Skin epidermis (tissue), 12 donors: ENCODE results near the gene PTF1A.

Source experiments
- H3K27ac ChIP-seq, 21 experiments: fragments of 200-600 bp; sonication (generic) in 11 of 21; one replicate each; pipeline ENCODE4 v1.5.0; 2020; ENCODE audit warnings: mild to moderate bottlenecking in 3 of 21, inconsistent platforms in 2 of 21, moderate library complexity in 2 of 21
- H3K4me3 ChIP-seq, 7 experiments: fragments of 200-600 bp; sonication (generic) in 2 of 7; one replicate each; pipeline ENCODE4 v1.5.0; 2020; ENCODE audit warnings: inconsistent platforms in 2 of 7, mild to moderate bottlenecking in 2 of 7, moderate library complexity in 1 of 7

PTF1A gene, protein sequence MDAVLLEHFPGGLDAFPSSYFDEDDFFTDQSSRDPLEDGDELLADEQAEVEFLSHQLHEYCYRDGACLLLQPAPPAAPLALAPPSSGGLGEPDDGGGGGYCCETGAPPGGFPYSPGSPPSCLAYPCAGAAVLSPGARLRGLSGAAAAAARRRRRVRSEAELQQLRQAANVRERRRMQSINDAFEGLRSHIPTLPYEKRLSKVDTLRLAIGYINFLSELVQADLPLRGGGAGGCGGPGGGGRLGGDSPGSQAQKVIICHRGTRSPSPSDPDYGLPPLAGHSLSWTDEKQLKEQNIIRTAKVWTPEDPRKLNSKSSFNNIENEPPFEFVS

DNA sequence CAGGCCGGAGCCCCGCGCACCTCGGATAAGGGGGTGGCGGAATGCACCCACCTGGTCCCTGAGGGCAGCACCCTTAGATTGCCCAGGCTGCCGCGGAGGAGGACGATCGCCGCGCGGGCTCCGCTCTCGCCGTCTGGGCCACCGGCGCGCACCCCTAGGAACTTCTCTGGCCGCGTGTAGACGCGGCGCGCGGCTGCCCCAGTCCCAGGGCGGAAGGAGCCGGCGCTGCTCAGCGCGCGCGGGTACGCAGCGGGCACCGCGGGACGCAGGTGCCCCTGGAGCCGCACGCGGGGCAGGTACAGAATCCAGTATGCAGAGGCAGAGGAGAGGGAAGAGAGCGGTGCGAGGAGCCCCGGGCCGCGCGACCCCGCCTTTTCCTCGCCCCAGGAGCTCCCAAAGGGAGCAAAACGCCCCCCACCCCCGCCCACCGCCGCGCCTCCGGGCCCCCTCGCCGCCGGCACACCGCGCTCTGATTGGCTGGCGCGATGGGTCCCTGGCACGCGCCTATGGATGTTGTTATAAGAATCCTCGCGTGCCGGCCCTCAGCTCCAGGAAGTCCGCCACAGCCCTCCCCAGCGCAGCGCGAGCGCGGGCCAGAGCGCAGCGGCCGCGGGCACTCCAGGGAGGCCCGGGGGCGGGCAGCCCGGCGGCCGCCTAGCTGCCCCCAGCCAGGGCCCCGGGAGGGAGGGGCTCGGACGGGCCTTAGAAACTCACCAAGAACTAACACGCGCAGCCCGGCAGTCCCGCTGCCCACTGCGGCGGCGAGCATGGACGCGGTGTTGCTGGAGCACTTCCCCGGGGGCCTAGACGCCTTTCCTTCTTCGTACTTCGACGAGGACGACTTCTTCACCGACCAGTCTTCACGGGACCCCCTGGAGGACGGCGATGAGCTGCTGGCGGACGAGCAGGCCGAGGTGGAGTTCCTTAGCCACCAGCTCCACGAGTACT lies at the start of gene PTF1A:
PTF1A (plus strand) TSS at position 549 of the 948 bp plus-strand sequence; CDS start at position 768, 219 bp downstream.
- Histone ChIP-seq H3K4me3 (no peak within 1 kb of the TSS), H3K27ac (no peak within 1 kb of the TSS)

DNA sequence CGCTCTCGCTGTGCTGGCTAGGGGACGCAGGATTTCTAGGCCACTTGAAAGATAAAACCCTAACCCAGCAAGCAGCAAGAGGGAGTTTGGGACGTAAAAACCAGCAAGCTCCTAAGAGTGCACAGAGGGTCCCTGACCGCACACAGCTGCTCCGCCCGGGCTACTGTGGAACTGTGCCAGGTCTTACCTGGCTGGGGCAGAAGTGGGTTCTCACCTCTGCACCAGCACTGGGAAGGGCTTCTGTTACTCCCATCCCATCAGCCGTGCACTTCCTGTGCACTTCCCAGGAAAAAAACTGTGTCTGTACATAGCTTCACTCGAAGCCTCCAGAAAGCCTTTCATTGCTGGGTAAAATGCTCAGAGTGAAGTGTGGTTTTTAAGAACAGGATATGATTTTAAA lies 45.9 kb upstream of the PTF1A start:
- no peak overlapping the region for H3K27ac ChIP-seq
- H3K4me3 ChIP-seq, result no peak overlapping the region

DNA sequence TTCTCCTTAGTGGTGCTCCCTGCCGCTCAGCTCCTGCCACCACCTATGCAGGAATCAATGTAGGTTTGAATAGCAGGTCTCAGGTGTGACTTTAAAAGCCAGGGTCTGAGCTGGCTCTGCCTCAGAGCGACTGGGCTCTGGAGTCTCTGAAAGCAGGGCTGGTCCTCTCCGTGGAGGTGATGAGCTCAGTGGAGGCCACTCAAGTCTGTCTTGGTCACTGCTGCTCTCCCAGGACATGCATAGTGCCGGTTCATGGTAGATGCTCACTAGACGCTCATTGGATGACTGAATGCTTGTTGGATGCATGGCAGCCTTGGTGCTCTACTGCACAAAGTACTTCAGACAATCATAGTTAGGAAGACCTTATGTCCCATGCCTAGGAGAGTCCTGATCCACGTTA lies 45.1 kb upstream of the PTF1A start:
- no peak overlapping the region for H3K27ac ChIP-seq

DNA sequence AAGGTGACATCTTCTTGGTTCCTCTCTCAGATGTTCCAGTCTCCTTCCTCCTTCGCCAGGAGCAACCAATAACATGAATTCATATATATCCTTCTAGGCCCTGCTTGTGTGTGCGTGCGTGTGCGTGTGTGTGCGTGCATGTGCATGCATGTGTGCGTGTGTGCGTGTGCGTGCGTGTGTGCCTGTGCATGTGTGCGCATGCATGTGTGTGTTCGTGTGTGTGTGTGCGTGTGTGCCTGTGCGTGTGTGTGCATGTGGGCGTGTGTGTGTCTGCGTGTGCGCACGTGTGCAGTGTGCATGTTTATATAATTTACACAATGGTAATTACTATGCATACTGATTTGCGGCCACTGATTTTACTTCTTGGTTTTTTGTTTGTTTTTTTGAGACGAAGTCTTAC lies 43.9 kb upstream of the PTF1A start:
- H3K27ac ChIP-seq, result no peak overlapping the region
- H3K4me3 ChIP-seq, result no peak overlapping the region

More for the DNA sequence above, 45.1 kb upstream of the PTF1A start:
- H3K4me3 ChIP-seq, result no peak overlapping the region

DNA sequence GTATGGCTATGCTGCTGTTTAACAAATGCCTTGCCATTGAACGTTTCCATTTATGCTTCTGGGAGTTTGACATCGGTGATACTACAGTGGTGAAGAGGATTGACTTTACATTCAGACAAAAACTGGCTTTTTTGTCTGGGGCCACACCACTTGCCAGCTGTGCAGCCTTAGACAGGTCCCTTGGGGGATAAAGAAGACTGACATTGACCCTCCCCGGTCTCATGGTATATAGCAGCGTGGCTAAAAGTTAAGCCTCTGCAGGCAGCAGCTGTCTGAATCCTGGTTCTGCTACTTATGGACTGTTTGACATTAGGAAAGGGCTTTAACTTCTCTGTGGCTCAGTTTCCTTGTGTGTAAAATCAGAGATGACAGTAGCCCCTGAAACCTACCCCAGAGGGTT lies 42.0 kb upstream of the PTF1A start:
- Histone ChIP-seq H3K27ac (no peak overlapping the region), H3K4me3 (no peak overlapping the region)

DNA sequence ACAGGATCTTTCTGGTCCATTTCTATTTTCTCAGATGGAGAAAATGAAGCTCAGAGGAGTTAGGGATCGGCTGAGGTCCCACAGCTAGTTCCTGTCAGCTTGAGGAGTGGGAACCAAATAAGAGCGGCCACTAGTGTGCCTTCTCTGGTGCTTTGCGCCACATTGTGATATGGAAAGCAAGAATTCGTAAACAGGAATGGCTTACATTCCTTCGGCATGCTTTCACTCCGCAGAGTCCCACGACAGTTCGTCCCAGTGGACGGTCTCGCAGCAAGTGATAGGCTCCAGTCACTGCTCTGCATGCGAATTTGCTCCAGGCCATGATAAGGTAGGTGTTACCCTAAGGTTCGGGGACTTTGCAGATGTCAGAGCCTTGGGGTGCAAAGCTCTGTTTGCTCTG lies 41.5 kb upstream of the PTF1A start:
- Histone ChIP-seq H3K4me3 (no peak overlapping the region), H3K27ac (no peak overlapping the region)

DNA sequence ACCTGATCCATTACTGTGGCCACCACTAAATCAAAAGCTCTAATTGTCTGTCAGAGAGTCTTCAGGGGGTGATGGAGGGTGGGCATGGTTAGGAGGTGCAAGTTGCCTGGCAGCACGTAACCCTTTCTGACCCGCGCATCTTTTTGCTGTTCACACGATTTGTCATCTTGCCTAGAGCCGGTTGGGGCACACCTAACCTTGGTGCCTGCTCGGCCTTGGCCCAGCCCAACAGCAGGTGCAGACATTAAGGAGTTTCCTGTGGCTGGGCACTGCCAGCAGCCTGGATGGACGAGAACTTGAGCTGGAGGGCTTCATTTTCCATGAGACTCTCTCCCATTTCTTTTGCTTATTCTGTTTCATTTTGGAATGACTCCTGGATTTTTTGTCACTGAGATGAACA lies 41.0 kb upstream of the PTF1A start:
- Histone ChIP-seq H3K27ac (no peak overlapping the region), H3K4me3 (no peak overlapping the region)

DNA sequence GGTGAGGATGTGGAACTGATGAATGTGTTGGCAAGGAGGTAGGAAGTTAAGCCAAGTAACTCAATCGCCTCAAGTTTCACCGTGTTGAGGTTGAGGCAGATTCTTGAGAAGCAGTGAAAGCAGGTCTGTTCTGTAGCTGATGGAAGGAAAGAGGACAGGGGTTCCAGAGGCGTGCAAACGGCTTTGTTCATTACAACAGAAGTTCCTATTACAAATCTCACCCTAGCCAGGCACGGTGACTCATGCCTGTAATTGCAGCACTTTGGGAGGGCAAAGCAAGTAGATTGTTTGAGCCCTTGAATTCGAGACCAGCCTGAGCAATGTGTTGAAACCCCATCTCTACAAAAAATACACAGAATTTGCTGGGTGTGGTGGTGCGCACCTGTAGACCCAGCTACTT lies 36.9 kb upstream of the PTF1A start:
- H3K4me3 ChIP-seq, result no peak overlapping the region
- no peak overlapping the region for H3K27ac ChIP-seq

DNA sequence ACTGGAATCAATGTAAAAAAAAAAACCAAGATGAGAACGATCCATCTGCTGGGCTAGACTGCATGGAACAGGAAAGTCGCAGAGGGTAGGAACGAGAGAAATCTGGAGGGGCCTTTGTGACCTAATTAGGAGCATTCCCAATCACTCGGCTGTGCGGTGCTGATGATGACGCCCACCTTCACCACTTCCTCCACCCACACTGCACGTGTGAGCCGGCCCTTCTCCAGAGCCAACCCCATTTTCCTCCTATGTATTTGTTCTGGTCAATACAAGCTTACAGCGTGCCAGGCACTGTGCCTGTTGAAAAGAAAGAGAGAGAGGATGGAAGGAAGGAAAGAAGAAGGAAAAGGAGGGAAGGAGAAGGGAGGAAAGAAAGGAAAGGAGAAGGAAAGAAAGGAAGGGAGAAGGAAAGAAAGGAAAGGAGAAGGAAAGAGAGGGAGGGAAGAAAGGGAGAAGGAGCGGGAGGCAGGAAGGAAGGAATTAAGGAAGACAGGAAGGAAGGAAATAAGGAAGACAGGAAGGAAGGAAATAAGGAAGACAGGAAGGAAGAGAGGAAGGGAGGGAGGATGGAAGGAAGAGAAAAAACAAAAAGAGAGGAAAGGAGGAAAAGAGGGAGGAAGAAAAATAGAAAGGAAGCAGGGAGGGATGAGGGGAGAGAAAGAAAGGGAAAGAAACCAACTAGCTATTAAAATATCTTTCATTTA lies 35.5 kb upstream of the PTF1A start:
- Histone ChIP-seq H3K27ac (no peak overlapping the region), H3K4me3 (no peak overlapping the region)

DNA sequence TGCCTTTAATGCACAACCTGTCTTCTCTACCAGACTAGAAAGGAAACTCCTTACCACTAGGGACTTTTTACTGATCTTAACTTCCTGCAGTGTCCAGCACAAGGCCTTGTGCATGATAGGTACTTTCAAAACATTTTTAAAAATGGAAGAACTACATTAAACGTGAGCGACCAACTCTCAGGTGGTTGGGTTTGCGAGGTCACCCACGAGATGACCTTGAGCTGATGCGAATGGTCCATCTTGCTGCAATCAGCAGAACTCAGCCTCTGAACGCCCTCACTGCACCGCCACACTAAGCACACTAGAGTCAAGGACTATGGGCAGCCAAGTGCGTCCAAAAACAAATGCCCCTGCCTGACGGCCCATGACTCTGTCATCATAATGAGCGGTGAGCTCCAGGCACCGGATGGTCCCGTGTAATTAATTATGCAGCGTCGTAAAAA lies 34.9 kb upstream of the PTF1A start:
- no peak overlapping the region for H3K27ac ChIP-seq
- H3K4me3 ChIP-seq, result no peak overlapping the region

DNA sequence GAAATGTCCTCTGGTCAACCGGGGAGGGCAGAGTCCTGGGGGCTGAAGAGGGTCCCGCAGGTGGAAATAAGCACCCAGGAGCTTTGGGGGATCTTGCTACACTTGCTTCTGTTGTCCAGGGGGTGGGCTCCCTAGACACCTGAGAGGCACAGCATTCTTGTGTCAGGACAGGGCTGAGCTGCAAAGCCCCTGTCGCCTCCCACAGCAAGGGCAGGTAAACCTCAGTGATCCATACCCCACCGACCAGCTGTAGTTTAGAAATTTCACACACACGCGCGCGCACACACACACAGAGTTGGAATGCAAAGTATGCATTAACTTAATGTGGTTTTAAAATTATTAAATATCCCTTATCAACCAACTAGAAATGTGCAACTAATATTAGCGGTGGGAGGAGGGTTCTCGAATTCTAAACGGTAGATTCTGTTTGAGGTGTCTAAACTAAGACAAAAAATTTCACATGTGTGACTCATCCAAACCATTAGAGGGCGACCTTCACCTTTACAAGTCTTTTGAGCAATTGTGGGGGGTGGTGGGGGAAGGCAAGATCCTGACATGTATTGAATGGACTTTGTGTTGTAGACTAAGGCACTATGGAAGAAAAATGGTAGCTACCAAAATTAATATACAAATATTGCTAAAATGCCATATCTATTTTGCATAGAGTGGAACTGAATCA lies 34.3 kb upstream of the PTF1A start:
- no peak overlapping the region for H3K27ac ChIP-seq
- H3K4me3 ChIP-seq, result no peak overlapping the region

DNA sequence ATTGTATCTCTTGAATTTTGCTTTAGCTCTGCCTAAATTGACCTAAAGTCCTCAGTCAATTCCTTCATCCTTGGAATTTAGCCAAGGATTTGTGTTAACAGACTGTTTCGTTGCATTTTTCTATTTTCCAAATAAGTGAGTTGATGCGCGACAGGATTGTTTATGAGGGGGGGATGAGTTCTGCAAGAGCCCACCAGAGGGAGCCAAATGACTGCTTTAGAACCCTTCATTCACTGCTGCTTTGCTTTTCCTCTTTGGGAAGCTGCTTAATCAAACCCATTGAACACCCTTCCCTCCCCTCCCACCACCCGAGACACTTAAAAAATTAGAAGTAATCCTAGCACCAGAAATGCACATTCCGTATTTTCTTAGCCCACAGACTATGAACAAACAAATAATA lies 33.7 kb upstream of the PTF1A start:
- no peak overlapping the region for H3K4me3 ChIP-seq

DNA sequence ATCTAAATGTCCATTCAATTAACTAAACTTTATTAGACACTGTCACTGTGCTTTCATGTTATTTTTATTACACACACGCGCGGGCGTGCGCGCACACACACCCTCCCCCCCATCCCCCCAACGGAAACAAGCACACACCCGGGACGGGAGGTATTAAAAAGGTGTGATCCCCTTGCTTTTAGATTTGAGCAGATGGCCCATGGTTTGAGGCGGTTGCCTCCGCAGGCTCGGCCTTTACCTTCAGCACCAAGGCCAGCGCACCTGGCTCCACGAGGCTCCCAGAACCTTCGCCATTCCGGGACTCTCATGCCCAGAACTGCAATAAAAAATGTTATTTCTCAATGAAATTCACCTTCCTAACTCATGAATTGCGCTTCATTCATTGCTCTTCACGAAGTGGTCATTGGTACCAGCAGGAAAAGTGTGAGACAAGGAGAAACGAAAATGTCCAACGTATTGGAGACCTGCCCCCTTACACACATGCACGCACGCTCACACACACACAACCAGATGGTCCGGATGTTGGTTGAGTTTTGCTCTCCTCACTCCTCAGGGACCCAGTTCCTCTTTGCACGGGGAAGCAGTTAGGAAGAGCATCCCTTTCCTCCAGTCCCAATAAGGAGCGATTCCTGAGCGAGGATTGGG lies 20.8 kb upstream of the PTF1A start:
- Histone ChIP-seq H3K27ac (no peak overlapping the region), H3K4me3 (no peak overlapping the region)

More for the DNA sequence above, 33.7 kb upstream of the PTF1A start:
- H3K27ac ChIP-seq, result no peak overlapping the region

DNA sequence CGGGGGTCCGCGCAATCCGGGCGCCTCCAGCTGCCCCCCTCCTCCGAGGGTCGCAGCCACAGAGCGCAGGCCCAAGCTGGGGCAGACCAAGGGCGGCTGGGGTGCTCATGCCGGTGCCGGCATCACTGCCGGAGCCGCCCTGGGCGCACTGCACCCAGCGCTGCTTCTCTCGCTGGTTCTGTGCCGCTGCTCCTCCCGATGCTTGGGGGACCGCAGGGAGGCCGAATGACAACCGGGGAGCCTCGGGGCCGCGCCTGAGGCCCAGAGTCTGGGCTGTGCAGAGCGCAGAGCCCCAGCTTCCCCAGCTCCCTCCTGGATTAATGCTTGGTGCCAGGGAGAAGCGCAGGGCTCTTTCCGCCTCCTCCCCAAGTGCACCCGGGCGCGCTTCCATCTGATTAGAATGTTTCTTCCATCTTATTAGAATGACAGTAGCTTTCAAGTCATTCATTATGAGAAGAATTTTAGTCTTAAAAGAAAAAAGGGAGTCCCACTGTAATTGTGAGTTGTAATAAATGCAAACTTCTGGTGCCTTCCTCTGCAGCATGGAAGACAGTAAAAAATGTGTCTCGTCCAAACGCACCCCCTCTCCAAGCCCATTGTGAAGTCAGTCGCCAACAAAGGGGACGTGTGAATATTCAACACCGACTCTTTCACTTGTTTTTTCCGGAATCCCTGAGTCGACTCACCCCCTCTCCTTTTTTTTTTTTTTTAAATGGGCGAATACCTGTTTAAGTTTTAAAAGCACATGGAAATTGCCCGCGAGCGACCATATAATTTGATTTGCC lies 19.5 kb upstream of the PTF1A start:
- H3K27ac ChIP-seq, result no peak overlapping the region
- no peak overlapping the region for H3K4me3 ChIP-seq

DNA sequence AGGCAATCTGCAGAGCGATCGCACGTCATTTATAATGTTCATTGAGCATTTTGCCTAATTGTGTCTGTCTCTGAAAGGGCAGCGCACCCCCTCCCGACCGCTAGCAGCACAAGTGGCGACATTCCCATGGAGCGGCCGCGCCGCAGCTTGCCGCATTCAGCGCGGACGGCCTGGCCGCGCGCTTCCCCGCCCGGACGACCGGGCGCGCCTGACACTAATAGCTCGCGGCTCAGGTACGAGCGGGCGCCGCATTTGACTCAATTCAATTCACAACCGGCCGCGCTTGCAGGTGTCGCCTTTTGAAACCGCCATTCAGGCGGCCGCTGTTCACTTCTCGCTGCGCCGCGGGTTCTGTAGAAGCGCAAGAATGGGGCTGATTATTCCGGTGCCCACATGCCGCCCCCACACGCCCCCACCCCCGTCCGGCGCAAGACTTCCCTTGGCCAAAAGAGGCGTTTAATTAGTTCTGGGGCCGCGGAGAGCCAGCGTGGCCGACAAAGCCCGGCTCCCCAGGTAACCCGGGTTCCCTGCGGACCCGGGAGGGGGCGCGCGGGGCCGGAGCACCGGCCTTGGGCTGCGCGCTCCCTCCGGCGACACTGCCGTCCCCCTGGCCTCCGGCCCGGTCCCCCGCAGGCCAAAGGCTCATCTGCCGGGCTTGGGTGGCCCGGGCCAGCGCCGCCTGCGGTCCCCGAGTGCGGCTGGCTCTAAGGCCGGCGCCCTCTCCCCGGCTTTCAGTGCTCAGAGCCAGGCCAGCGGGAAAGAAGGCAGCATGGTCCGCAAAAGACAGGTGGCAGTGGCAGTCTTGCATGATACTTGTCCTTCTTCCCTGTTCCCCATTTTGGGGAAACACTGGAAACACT lies 18.7 kb upstream of the PTF1A start:
- H3K27ac ChIP-seq, result no peak overlapping the region
- H3K4me3 ChIP-seq, result no peak overlapping the region

DNA sequence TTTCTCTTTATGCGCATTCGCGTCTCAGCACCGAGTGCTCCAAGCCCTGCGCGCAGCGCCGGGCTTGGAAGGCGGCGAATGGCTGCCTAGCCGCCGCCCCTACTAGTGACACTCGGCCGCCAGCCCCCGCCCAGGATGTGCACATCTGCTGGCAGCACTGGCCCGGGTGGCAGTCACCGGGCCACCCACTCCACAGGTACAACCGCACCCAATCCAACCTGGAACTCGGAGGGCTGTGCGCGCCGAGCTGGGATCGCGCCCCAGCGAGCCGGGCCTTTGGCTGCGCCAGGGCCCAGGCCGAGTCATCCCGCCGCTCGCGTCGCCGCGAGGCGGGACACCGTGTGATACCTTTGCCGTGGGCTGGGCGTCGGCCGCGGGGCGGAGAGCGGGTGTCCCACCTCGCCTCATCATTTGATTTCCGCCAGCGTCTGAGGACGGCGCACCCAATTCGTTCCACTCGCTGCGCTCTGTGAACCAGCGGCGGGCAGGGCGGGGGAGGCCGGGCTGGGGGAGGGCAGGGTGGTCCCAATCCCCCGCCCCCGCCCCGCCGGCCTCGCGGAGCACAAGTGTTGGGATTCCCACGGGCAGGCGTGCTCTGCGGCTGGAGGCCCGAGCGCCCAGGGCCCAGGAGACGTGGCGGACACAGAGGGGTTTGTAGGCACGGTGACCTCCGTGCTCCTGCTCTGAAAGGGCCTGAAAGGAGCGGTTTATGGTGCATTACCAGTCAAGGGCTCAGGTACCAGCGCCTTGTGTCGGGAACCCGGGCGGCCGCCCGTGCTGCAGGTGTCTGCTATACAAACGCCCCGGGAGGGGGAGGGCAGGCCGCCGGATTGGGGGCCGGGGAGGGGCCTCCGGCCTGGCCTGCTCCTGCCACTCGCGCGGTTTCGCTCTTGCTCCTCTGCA lies 17.8 kb upstream of the PTF1A start:
- Histone ChIP-seq H3K4me3 (no peak overlapping the region), H3K27ac (no peak overlapping the region)
